Coronary artery (tissue), 2 donors: Measurements from ENCODE around the gene GPN1.

Source experiments
- DNase-seq: peaks from one replicate; pipeline ENCODE4 v3.0.0-alpha.2; 2017; ENCODE audit warnings: low spot score
- H3K27ac ChIP-seq, 2 donors: fragments of 200-600 bp; sonication (generic); one replicate each; pipeline ENCODE4 v1.5.1; 2016 to 2019
- H3K4me3 ChIP-seq: fragments of 200-600 bp; sonication (generic); 2 replicates; pipeline ENCODE4 v1.5.1; 2016; ENCODE audit warnings: mild to moderate bottlenecking, moderate library complexity
- CTCF ChIP-seq: fragments of 200-600 bp; sonication (generic); IDR thresholded peaks from one replicate; pipeline ENCODE4 v1.5.1; 2019; ENCODE audit warnings: antibody characterized with exemption

The GPN1 gene

DNA sequence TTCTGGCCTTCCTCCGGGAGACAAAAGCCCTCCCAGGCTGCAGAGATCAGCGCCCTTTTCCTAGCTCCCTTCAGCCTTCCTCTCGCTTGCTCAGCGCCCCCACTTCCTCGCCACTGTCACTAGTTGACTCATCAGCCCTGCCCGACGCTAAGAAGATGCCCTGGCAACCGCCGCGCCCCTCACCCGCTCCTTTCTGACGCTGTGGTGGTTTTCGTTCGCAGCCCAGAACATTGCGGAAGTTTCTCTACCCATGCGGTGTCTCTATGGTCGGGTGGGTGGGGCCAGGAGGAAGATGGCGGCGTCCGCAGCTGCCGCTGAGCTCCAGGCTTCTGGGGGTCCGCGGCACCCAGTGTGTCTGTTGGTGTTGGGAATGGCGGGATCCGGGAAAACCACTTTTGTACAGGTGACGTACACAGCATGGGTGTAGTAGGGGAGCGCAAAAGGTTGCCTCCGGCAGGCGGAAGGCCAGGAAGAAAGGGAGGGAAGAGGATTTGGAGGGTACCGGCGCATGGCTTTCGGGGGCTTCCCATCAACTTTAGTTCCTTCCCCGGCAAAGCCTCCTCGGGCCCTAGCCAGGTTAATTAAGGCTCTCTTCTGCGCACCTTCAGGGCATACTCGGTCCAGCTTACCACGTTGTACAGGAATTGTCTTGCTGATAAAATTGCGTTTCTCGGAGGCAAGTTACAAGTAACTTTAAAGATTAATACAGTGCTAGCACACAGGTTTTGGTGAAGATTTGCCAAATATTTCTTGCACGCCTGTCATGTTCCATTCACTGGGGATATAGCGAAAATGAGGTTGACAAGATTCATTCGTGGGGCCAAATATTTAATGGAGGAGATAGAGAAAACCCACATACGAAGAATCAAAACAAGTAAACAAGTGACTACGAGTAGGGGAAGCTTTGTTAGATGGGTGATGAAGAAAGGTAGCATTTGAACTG, at the start of gene GPN1, which contains the start of gene CCDC121:
GPN1 (plus strand) TSS at position 284 of the 943 bp plus-strand sequence; CDS start at position 293, 9 bp downstream.
CCDC121 (minus strand) TSS at position 246 of the 943 bp plus-strand sequence. CDS start 1,213 bp downstream, outside the sequence.
- Histone ChIP-seq H3K27ac (peak within 1 kb of the TSS; percentile 44 to 75), H3K4me3 (peak within 1 kb of the TSS; percentile 83)
- peak; percentile 91 for DNase-seq
- TF ChIP-seq CTCF: no peak

- no peak overlapping the region for H3K4me3 ChIP-seq
- no peak for TF ChIP-seq CTCF
- DNase-seq: no peak
- H3K27ac ChIP-seq: no peak overlapping the region
Observed at GRCh38 chr2:27581417-27582128, 47.3 kb upstream of the GPN1 start.

- no peak for TF ChIP-seq CTCF
- Histone ChIP-seq H3K4me3 (peak overlapping the region; percentile 73), H3K27ac (peak overlapping the region; percentile 63 to 77)
- no peak for DNase-seq
Observed at GRCh38 chr2:27582129-27582694, 46.6 kb upstream of the GPN1 start.

GRCh38 chr2:27582695-27583389, 46.0 kb upstream of the GPN1 start, which contains the start of gene ZNF512:
ZNF512 (plus strand) TSS chr2:27583042; CDS start chr2:27583113, 71 bp downstream.
- DNase-seq: peak; percentile 94
- TF ChIP-seq CTCF: no peak
- Histone ChIP-seq H3K4me3 (peak within 1 kb of the TSS; percentile 73), H3K27ac (peak within 1 kb of the TSS; percentile 63 to 77)

- DNase-seq: no peak
- H3K27ac ChIP-seq: peak overlapping the region; percentile 63 to 77
Observed at GRCh38 chr2:27583390-27583915, 45.4 kb upstream of the GPN1 start.

More at GRCh38 chr2:27583390-27583915, 45.4 kb upstream of the GPN1 start:
- peak overlapping the region; percentile 73 for H3K4me3 ChIP-seq
- no peak for TF ChIP-seq CTCF
